ENCODE results near the gene PLBD2.

The PLBD2 gene

GRCh38 chr12:113339540-113339939, 18.8 kb upstream of the PLBD2 start:
- DNase-seq: no peak
- Mint-ChIP-seq H3K4me3 (no peak overlapping the region), H3K4me1 (peaks cover 3% of the 10 kb centered on the region), H3K9me3 (no peaks in the 10 kb centered on the region), H3K27ac (no peak overlapping the region), H3K27me3 (ENCODE audit: low read depth, poor library complexity) (peaks cover 48% of the 10 kb centered on the region), H3K36me3 (ENCODE audit: low read depth) (no peaks in the 10 kb centered on the region)
- TF ChIP-seq, protein P1, sequence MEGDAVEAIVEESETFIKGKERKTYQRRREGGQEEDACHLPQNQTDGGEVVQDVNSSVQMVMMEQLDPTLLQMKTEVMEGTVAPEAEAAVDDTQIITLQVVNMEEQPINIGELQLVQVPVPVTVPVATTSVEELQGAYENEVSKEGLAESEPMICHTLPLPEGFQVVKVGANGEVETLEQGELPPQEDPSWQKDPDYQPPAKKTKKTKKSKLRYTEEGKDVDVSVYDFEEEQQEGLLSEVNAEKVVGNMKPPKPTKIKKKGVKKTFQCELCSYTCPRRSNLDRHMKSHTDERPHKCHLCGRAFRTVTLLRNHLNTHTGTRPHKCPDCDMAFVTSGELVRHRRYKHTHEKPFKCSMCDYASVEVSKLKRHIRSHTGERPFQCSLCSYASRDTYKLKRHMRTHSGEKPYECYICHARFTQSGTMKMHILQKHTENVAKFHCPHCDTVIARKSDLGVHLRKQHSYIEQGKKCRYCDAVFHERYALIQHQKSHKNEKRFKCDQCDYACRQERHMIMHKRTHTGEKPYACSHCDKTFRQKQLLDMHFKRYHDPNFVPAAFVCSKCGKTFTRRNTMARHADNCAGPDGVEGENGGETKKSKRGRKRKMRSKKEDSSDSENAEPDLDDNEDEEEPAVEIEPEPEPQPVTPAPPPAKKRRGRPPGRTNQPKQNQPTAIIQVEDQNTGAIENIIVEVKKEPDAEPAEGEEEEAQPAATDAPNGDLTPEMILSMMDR (IDR thresholded peaks at IDR 0.05): no peak

- TF ChIP-seq, protein P1 (IDR thresholded peaks at IDR 0.05): no peak
- Mint-ChIP-seq H3K27me3 (ENCODE audit: low read depth, poor library complexity) (peaks cover 45% of the 10 kb centered on the region), H3K36me3 (ENCODE audit: low read depth) (no peaks in the 10 kb centered on the region), H3K4me3 (no peak overlapping the region), H3K4me1 (no peaks in the 10 kb centered on the region), H3K27ac (no peak overlapping the region), H3K9me3 (no peaks in the 10 kb centered on the region)
- DNase-seq: no peak
These were observed 18.3 kb upstream of the PLBD2 start for GRCh38 chr12:113340061-113340460.

GRCh38 chr12:113341535-113341934, 16.9 kb upstream of the PLBD2 start:
- no peaks in the 10 kb centered on the region for H3K9me3 Mint-ChIP-seq
- H3K4me1 Mint-ChIP-seq: no peaks in the 10 kb centered on the region
- H3K36me3 Mint-ChIP-seq (ENCODE audit: low read depth): no peaks in the 10 kb centered on the region
- no peak overlapping the region for H3K27ac Mint-ChIP-seq
- DNase-seq: no peak
- TF ChIP-seq, protein P1 (IDR thresholded peaks at IDR 0.05): no peak
- H3K27me3 Mint-ChIP-seq (ENCODE audit: low read depth, poor library complexity): peaks cover 40% of the 10 kb centered on the region
- H3K4me3 Mint-ChIP-seq: no peak overlapping the region

DNA sequence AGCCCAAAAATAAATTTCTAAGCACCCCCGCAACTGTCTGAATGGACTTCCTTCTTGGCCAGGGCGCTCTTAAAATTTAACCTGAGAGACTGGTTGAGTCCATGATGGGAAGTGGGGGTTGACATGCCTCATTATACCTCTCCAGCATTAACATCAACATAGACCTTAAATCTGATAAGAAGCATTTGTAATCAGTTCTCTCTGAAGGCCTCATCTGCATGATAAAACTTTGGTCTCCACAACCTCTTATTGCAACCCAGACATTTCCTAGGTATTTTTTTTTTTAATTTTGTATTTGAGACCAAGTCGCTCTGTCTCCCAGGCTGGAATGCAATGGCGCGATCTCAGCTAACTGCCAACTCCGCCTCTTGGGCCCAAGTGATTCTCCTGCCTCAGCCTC, 13.1 kb upstream of the PLBD2 start:
- Mint-ChIP-seq H3K27ac (no peak overlapping the region), H3K27me3 (ENCODE audit: low read depth, poor library complexity) (peaks cover 33% of the 10 kb centered on the region), H3K36me3 (ENCODE audit: low read depth) (no peaks in the 10 kb centered on the region), H3K9me3 (no peaks in the 10 kb centered on the region), H3K4me3 (no peak overlapping the region), H3K4me1 (peaks cover 9% of the 10 kb centered on the region)
- no peak for DNase-seq
- TF ChIP-seq, protein P1 (IDR thresholded peaks at IDR 0.05): no peak

GRCh38 chr12:113346353-113346752, 12.0 kb upstream of the PLBD2 start:
- H3K4me1 Mint-ChIP-seq: peaks cover 9% of the 10 kb centered on the region
- H3K9me3 Mint-ChIP-seq: no peaks in the 10 kb centered on the region
- H3K27me3 Mint-ChIP-seq (ENCODE audit: low read depth, poor library complexity): peaks cover 33% of the 10 kb centered on the region
- H3K27ac Mint-ChIP-seq: no peak overlapping the region
- DNase-seq: no peak
- H3K4me3 Mint-ChIP-seq: no peak overlapping the region
- TF ChIP-seq, protein P1 (IDR thresholded peaks at IDR 0.05): no peak
- no peaks in the 10 kb centered on the region for H3K36me3 Mint-ChIP-seq (ENCODE audit: low read depth)

- Mint-ChIP-seq H3K27me3 (ENCODE audit: low read depth, poor library complexity) (peaks cover 39% of the 10 kb centered on the region), H3K36me3 (ENCODE audit: low read depth) (no peaks in the 10 kb centered on the region), H3K4me3 (no peak overlapping the region), H3K27ac (no peak overlapping the region), H3K9me3 (no peaks in the 10 kb centered on the region), H3K4me1 (peaks cover 9% of the 10 kb centered on the region)
- no peak for DNase-seq
- TF ChIP-seq, protein P1 (IDR thresholded peaks at IDR 0.05): no peak
These were observed 11.3 kb upstream of the PLBD2 start for GRCh38 chr12:113347107-113347506.

Measured in nephron progenitor cell (in vitro differentiated cells).